ENCODE results near the gene NECAB3. TPM values are rescaled to one million over a fixed set of nuclear protein-coding genes. Genes with fewer than 3 reads are reported as not detected.

The NECAB3 gene
- total and polyA plus RNA-seq, 2 of the 13 experiments (the other 11 are each of a cell fraction or from before 2014, with no cell fraction given) = 61.5 to 65.5 TPM

- H3K27me3 ChIP-seq (ENCODE audit: control insufficient read depth in 1 of 2, insufficient read depth in 2 of 2, low read length in 2 of 2) = no peaks in the 10 kb centered on the region
- no peak for ATAC-seq
- H3K9me3 ChIP-seq (ENCODE audit: low read length) = no peaks in the 10 kb centered on the region
- in situ Hi-C loops (cut with HindIII; ENCODE audit: extremely low pct_ligation_motif_present, low pct_unique_long_range_greater_than_20kb) (no loop called here), intact Hi-C loops (cut with micrococcal nuclease; ENCODE audit: unreplicated experiment) (no loop called here)
- no peak overlapping the region for H3K4me3 ChIP-seq (replicated peaks in 1 of 3; ENCODE audit: insufficient read depth in 1 of 3, low read depth in 2 of 3, low read length in 3 of 3)
- BruUV-seq (replicated peaks) = no TSS peak
- H3K4me2 ChIP-seq (ENCODE audit: low read depth, low read length) = no peak overlapping the region
- FAIRE-seq = no peak
- ChIA-PET POLR2A (no interaction called here), CTCF (ENCODE audit: low intra/inter-chr PET ratio, low total read pairs) (no interaction called here)
- no peak for DNase-seq (ENCODE audit: low spot score)
- no peaks in the 10 kb centered on the region for H4K20me1 ChIP-seq (ENCODE audit: insufficient read depth, low read length)
- H3K4me1 ChIP-seq (ENCODE audit: insufficient read depth, low read length) = peaks cover 30% of the 10 kb centered on the region
- H3K36me3 ChIP-seq (replicated peaks in 1 of 2; ENCODE audit: control insufficient read depth in 1 of 2, insufficient read depth in 2 of 2, low read length in 2 of 2) = peaks cover 38 to 47% of the 10 kb centered on the region in 2 experiments
- H3K27ac ChIP-seq (ENCODE audit: extremely low read length, insufficient read depth, low read length) = no peak overlapping the region
- H3K9ac ChIP-seq (ENCODE audit: insufficient read depth, low read depth, low read length) = no peak overlapping the region
- H3K79me2 ChIP-seq (ENCODE audit: insufficient read depth, low read length) = no peaks in the 10 kb centered on the region
- H2AFZ ChIP-seq (ENCODE audit: low read length) = no peak overlapping the region
- WGBS (ENCODE audit: low lambda C conversion rate) = 95% methylated on average over 17 of the region's 17 CpGs
- TF ChIP-seq ZMYM3 (CRISPR knock-in tag; IDR thresholded peaks at IDR 0.05) (no peak), ZNF891 (CRISPR knock-in tag; IDR thresholded peaks at IDR 0.05) (no peak), IKZF4 (CRISPR knock-in tag; IDR thresholded peaks at IDR 0.05; ENCODE audit: borderline replicate concordance, low read depth, not compliant biosample characterization) (no peak), ZNF343 (CRISPR knock-in tag; IDR thresholded peaks at IDR 0.05) (0 out of 2 replicates have a peak, but pooled peaks have one; percentile 52), NFIB (CRISPR knock-in tag; IDR thresholded peaks at IDR 0.05; ENCODE audit: borderline replicate concordance) (no peak), EED (CRISPR knock-in tag; IDR thresholded peaks at IDR 0.05) (0 out of 2 replicates have a peak, but pooled peaks have one; percentile 38), ARNTL (CRISPR knock-in tag; IDR thresholded peaks at IDR 0.05) (0 out of 2 replicates have a peak, but pooled peaks have one; percentile 26), RBFOX2 (IDR thresholded peaks at IDR 0.05; ENCODE audit: low read depth, low read length) (0 out of 2 replicates have a peak, but pooled peaks have one; percentile 31), KDM5B (CRISPR knock-in tag; IDR thresholded peaks at IDR 0.05; ENCODE audit: borderline replicate concordance) (0 out of 2 replicates have a peak, but pooled peaks have one; percentile 4), ZNF367 (CRISPR knock-in tag; IDR thresholded peaks at IDR 0.05; ENCODE audit: borderline replicate concordance) (no peak), MTA3 (CRISPR knock-in tag; IDR thresholded peaks at IDR 0.05) (no peak), AGO1 (IDR thresholded peaks at IDR 0.05; ENCODE audit: low read depth, low read length, poor library complexity, severe bottlenecking) (peak; percentile 29), ZNF24 (IDR thresholded peaks at IDR 0.05) (no peak), HCFC1 (IDR thresholded peaks at IDR 0.05; ENCODE audit: low read depth, low read length) (no peak), ZNF687 (CRISPR knock-in tag; IDR thresholded peaks at IDR 0.05) (peak; percentile 19), HNRNPLL (IDR thresholded peaks at IDR 0.05; ENCODE audit: low read depth, low read length, poor library complexity, severe bottlenecking) (no peak), XBP1 (CRISPR knock-in tag; IDR thresholded peaks at IDR 0.05) (no peak), RARG (CRISPR knock-in tag; IDR thresholded peaks at IDR 0.05; ENCODE audit: low read depth) (no peak)
- TF ChIP-seq, protein P1, sequence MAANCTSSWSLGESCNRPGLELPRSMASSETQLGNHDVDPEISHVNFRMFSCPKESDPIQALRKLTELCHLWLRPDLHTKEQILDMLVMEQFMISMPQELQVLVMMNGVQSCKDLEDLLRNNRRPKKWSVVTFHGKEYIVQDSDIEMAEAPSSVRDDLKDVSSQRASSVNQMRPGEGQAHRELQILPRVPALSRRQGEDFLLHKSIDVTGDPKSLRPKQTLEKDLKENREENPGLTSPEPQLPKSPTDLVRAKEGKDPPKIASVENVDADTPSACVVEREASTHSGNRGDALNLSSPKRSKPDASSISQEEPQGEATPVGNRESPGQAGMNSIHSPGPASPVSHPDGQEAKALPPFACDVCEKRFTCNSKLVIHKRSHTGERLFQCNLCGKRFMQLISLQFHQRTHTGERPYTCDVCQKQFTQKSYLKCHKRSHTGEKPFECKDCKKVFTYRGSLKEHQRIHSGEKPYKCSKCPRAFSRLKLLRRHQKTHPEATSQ (CRISPR knock-in tag; IDR thresholded peaks at IDR 0.05; ENCODE audit: borderline replicate concordance) = no peak
Observed at GRCh38 chr20:33656783-33657703, 17.2 kb downstream of the NECAB3 start.
